ENCODE data around the gene FBXL20.
"Not testable (repeated sequence)": the region's sequence is repeated elsewhere in the genome, so short reads cannot be mapped to it uniquely, and the experiment has no call there.

Gene FBXL20

GRCh38 chr17:39332092-39332491 is 69.3 kb downstream of the FBXL20 start:
- DNase-seq = no peak

- no peak for DNase-seq
These were observed 72.6 kb downstream of the FBXL20 start for GRCh38 chr17:39328815-39329214.

- DNase-seq = no peak
These were observed 74.3 kb downstream of the FBXL20 start for GRCh38 chr17:39327109-39327508.

- DNase-seq = no peak
These were observed 75.7 kb downstream of the FBXL20 start for GRCh38 chr17:39325528-39326240.

GRCh38 chr17:39318636-39319035 is 82.8 kb downstream of the FBXL20 start:
- no peak for DNase-seq

- no peak for DNase-seq
These were observed 94.8 kb downstream of the FBXL20 start for GRCh38 chr17:39306509-39307212.

GRCh38 chr17:39305978-39306377 is 95.4 kb downstream of the FBXL20 start:
- no peak for DNase-seq

- no peak for DNase-seq
These were observed 97.2 kb downstream of the FBXL20 start for GRCh38 chr17:39304188-39304587.

GRCh38 chr17:39294060-39294459 is 107.4 kb downstream of the FBXL20 start:
- DNase-seq = no peak

GRCh38 chr17:39292546-39292945 is 108.9 kb downstream of the FBXL20 start:
- not testable (repeated sequence) for DNase-seq

GRCh38 chr17:39286513-39286912 is 114.9 kb downstream of the FBXL20 start:
- not testable (repeated sequence) for DNase-seq

GRCh38 chr17:39284685-39285084 is 116.7 kb downstream of the FBXL20 start:
- DNase-seq = no peak

GRCh38 chr17:39283896-39284295 is 117.5 kb downstream of the FBXL20 start:
- DNase-seq = no peak

- no peak for DNase-seq
These were observed 118.3 kb downstream of the FBXL20 start for GRCh38 chr17:39283098-39283497.

- DNase-seq = no peak
These were observed 119.6 kb downstream of the FBXL20 start for GRCh38 chr17:39281806-39282205.

- not testable (repeated sequence) for DNase-seq
These were observed 123.2 kb downstream of the FBXL20 start for GRCh38 chr17:39278246-39278645.

GRCh38 chr17:39277110-39277509 is 124.3 kb downstream of the FBXL20 start:
- DNase-seq = no peak

GRCh38 chr17:39276113-39276512 is 125.3 kb downstream of the FBXL20 start:
- no peak for DNase-seq

GRCh38 chr17:39271546-39271945 is 129.9 kb downstream of the FBXL20 start:
- no peak for DNase-seq

- no peak for DNase-seq
These were observed 130.5 kb downstream of the FBXL20 start for GRCh38 chr17:39270923-39271322.

GRCh38 chr17:39264119-39264518 is 137.3 kb downstream of the FBXL20 start:
- no peak for DNase-seq

- no peak for DNase-seq
These were observed 140.1 kb downstream of the FBXL20 start for GRCh38 chr17:39261286-39261685.

- DNase-seq = no peak
These were observed 148.5 kb downstream of the FBXL20 start for GRCh38 chr17:39252788-39253460.

Measured in right kidney (tissue), 1 donor.